ENCODE measurements around the gene SMURF1.

SMURF1 gene

DNA sequence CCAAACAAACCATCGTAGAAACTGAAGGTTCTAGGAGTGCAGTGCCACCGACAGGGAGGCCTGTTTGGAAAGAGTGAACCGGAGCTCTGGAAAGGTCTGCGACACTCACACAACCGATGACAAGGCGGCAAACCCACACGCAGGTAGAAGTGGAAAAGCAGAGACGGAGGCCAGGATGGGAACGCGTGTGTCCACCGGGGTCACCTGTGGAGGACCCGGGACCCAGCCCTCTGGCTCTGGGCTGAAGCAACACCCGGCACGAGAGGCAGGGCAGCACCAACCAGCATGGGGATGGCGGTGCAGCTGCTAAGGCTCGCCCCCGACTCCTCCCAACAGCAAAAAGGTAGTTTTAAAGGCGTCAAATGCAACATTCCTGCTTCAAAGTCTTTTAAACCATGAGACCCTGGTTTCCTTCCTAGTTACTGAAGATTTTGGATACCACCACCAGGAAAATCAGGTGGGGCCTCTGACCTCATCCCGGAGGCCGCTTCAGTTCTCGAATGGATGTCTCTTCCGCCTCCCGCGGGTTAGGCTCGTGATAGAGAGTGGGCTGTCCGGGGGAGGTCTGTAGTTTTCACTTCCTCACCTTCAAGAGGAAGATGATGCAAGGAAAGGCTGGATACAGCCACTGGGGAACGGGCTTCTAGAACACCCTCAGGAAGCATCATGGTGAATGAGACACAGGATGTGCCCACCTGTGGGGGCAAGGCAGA lies 115.5 kb downstream of the SMURF1 start:
- no peaks in the 10 kb centered on the region for H3K4me1 Mint-ChIP-seq
- H3K4me3 Mint-ChIP-seq, result no peak overlapping the region
- DNase-seq (ENCODE audit: low spot score in 2 of 2), result no peak
- no peak overlapping the region for H3K27ac Mint-ChIP-seq
- H3K36me3 Mint-ChIP-seq, result peaks cover 65% of the 10 kb centered on the region
- ATAC-seq, result no peak
- H3K9me3 Mint-ChIP-seq, result no peaks in the 10 kb centered on the region

DNA sequence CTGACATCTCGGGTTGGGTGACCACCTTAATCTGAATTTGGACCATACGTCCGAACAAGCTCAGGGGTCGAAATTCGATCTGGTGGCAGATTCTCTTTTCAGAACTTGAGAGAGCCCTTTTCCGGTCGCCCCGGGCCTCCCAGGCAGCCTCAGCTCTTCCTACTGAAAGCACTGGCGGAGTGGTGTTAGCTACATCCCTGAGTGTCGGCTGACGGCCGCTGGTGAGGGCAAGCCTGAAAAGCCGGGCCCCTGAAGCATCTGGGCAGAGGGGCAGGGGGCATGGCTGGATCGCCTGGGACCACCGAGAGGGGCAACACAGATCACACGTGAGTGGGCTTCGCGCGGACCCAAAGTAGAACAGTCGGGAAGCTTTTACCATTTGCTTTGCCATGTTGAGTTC lies 116.1 kb downstream of the SMURF1 start:
- DNase-seq (ENCODE audit: low spot score in 2 of 2) (no peak), ATAC-seq (no peak)
- no peaks in the 10 kb centered on the region for H3K4me1 Mint-ChIP-seq
- H3K9me3 Mint-ChIP-seq, result no peaks in the 10 kb centered on the region
- H3K4me3 Mint-ChIP-seq, result no peak overlapping the region
- H3K27ac Mint-ChIP-seq, result peak overlapping the region; percentile 41
- peaks cover 64% of the 10 kb centered on the region for H3K36me3 Mint-ChIP-seq

DNA sequence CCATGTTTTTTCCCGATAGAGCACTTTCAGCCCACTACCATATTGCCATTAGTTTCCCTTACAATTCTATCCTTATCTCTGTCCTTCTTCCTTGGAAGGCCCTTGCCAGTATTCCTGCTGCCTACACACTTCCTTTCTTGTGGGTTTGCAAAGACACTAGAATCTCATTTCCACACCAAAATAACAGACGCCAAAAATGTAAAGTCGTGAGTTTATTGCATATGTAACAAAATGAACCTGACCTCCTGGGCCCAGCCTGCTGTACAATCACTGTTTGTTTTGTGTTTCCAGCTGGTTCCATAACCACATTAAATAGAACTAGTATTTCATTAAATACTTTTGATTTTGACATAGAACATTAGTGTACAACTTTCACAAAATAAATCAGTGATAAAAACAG lies 116.7 kb downstream of the SMURF1 start:
- no peaks in the 10 kb centered on the region for H3K4me1 Mint-ChIP-seq
- ATAC-seq (no peak), DNase-seq (ENCODE audit: low spot score in 2 of 2) (no peak)
- no peak overlapping the region for H3K4me3 Mint-ChIP-seq
- peaks cover 64% of the 10 kb centered on the region for H3K36me3 Mint-ChIP-seq
- peak overlapping the region; percentile 41 for H3K27ac Mint-ChIP-seq
- no peaks in the 10 kb centered on the region for H3K9me3 Mint-ChIP-seq

DNA sequence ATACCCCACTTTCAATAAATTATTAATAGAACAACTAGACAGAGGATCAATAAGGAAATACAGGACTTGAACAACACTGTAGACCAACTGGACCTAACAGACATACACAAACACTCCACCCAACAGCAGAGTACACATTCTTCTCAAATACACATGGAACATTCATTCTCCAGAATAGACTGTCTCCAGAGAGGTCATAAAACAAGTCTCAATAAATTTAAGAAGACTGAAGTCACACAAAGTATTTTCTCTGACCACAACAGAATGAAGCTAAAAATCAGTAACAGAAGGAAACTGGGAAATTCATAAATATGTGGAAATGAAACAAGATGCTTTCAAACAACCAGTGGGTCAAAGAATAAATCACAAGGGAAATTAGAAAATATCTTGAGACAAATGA lies 119.8 kb downstream of the SMURF1 start:
- Mint-ChIP-seq H3K36me3 (peaks cover 56% of the 10 kb centered on the region), H3K4me1 (no peaks in the 10 kb centered on the region), H3K27ac (peak overlapping the region; percentile 39), H3K9me3 (no peaks in the 10 kb centered on the region), H3K4me3 (no peak overlapping the region)
- DNase-seq (ENCODE audit: low spot score in 2 of 2) (no peak), ATAC-seq (no peak)

GRCh38 chr7:99021941-99022560 lies 121.9 kb downstream of the SMURF1 start:
- Mint-ChIP-seq H3K9me3 (no peaks in the 10 kb centered on the region), H3K4me3 (no peak overlapping the region), H3K4me1 (no peaks in the 10 kb centered on the region), H3K36me3 (peaks cover 40% of the 10 kb centered on the region), H3K27ac (peak overlapping the region; percentile 48)
- DNase-seq (ENCODE audit: low spot score in 2 of 2) (no peak), ATAC-seq (no peak)

DNA sequence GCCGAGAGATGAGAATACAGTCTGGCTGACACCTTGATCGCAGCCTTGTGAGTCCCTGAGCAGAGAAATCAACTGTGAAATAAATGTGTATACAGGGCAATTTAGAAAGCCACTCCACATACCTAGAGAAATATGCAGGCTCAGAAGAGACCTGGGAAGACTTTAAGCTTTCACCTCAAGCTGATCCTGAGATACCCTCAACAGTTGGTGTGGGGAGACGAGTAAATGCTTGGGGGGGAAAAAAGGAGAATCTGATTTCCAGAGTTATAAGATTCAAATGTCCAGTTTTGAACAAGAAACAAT lies 123.5 kb downstream of the SMURF1 start:
- H3K9me3 Mint-ChIP-seq, result no peaks in the 10 kb centered on the region
- peaks cover 54% of the 10 kb centered on the region for H3K36me3 Mint-ChIP-seq
- H3K4me3 Mint-ChIP-seq, result no peak overlapping the region
- H3K4me1 Mint-ChIP-seq, result no peaks in the 10 kb centered on the region
- ATAC-seq, result no peak
- peak overlapping the region; percentile 48 for H3K27ac Mint-ChIP-seq
- no peak for DNase-seq (ENCODE audit: low spot score in 2 of 2)

GRCh38 chr7:99019523-99020412 lies 124.1 kb downstream of the SMURF1 start:
- H3K4me1 Mint-ChIP-seq, result no peaks in the 10 kb centered on the region
- H3K36me3 Mint-ChIP-seq, result peaks cover 60% of the 10 kb centered on the region
- no peak overlapping the region for H3K27ac Mint-ChIP-seq
- ATAC-seq (no peak), DNase-seq (ENCODE audit: low spot score in 2 of 2) (no peak)
- H3K9me3 Mint-ChIP-seq, result no peaks in the 10 kb centered on the region
- no peak overlapping the region for H3K4me3 Mint-ChIP-seq

DNA sequence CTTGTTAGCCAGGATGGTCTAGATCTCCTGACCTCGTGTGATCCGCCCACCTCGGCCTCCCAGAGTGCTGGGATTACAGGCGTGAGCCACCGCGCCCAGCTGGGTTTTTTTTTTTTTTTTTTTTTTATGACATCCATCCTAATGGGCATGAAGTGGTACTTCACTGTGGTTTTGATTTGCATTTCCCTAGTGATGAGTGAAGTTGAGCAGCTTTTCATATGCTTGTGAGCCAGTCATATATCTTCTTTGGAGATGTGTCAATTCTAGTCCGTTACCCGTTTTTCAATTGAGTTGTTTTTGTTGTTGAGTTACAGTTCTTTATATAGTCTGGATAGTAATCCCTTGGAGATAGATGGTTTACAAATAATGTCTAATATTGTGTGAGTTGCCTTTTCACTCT lies 127.7 kb downstream of the SMURF1 start:
- Mint-ChIP-seq H3K9me3 (no peaks in the 10 kb centered on the region), H3K4me1 (no peaks in the 10 kb centered on the region), H3K36me3 (peaks cover 77% of the 10 kb centered on the region), H3K4me3 (no peak overlapping the region), H3K27ac (no peak overlapping the region)
- no peak for DNase-seq (ENCODE audit: low spot score in 2 of 2)
- peak; percentile 61 for ATAC-seq

- Mint-ChIP-seq H3K4me1 (no peaks in the 10 kb centered on the region), H3K9me3 (no peaks in the 10 kb centered on the region), H3K27ac (peak overlapping the region; percentile 52), H3K36me3 (peaks cover 83% of the 10 kb centered on the region), H3K4me3 (no peak overlapping the region)
- DNase-seq (ENCODE audit: low spot score in 2 of 2), result no peak
- ATAC-seq, result peak; percentile 32
These were observed 129.6 kb downstream of the SMURF1 start for GRCh38 chr7:99014113-99014985.

DNA sequence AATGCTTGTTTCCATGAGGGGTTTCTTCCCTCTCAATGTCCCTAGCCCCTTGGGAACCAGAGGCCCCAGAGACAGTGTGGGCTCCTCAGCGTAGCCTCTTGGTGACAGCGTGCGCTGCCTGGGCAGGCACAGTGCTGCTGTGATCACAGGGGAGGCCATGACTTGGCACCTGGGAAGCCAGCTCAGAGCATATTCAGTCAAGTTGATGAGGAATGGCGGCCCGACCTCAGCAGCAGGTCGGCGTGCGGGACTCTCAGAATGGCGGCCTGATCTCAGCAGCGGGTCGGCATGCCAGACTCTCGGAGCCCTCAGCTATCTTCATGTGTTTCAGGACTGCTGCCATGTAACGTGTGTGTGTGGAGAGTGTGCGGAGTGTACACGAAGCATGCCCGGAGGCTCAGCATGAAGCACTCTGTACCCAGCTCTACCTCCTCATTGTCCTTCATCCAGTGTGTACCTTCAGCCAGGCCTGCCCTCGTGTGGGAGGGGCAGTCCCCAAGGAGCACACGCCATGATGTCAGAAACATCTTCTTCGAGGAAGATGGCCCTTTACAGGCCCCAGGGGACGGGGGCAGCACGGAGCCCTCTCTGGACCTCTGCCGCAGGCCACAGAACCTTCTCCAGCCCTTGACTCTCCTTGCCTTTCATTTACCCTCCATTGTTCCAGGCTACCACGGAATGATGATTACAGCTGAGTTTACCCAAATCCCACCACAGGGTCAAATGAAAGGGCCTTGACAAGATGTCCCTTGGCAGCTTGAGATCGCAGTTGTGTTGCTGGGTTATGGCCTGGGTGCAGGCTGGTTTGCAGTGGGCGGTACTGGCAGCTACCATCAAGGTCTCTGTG lies 130.4 kb downstream of the SMURF1 start:
- Mint-ChIP-seq H3K9me3 (no peaks in the 10 kb centered on the region), H3K36me3 (peaks cover 84% of the 10 kb centered on the region), H3K4me1 (no peaks in the 10 kb centered on the region), H3K27ac (no peak overlapping the region), H3K4me3 (no peak overlapping the region)
- no peak for DNase-seq (ENCODE audit: low spot score in 2 of 2)
- peak; percentile 21 for ATAC-seq

DNA sequence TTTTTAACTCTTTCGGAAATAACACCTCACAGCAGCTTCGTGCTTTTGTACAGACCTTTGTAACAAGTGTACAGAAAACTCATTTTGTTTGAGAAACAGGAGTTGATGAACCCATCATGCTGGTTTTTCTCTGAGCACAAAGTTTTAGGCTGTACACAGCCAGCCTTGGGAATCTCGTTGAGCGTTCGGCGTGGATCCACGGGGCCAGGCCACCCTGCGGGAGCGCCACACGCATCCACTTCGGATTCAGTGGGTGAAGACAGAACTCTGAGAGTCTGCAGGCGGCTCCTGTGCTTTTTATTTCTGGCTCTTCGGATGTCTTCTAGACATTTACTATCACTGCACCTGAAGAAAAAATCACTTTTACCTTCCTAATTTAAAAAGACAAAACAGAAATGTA lies 131.2 kb downstream of the SMURF1 start:
- H3K36me3 Mint-ChIP-seq, result peaks cover 92% of the 10 kb centered on the region
- no peak overlapping the region for H3K4me3 Mint-ChIP-seq
- no peak for DNase-seq (ENCODE audit: low spot score in 2 of 2)
- no peaks in the 10 kb centered on the region for H3K9me3 Mint-ChIP-seq
- no peaks in the 10 kb centered on the region for H3K4me1 Mint-ChIP-seq
- ATAC-seq, result no peak
- H3K27ac Mint-ChIP-seq, result no peak overlapping the region

GRCh38 chr7:99011706-99012404 lies 132.1 kb downstream of the SMURF1 start:
- DNase-seq (ENCODE audit: low spot score in 2 of 2) (no peak), ATAC-seq (no peak)
- Mint-ChIP-seq H3K9me3 (no peaks in the 10 kb centered on the region), H3K27ac (no peak overlapping the region), H3K4me1 (no peaks in the 10 kb centered on the region), H3K4me3 (no peak overlapping the region), H3K36me3 (peaks cover 100% of the 10 kb centered on the region)

DNA sequence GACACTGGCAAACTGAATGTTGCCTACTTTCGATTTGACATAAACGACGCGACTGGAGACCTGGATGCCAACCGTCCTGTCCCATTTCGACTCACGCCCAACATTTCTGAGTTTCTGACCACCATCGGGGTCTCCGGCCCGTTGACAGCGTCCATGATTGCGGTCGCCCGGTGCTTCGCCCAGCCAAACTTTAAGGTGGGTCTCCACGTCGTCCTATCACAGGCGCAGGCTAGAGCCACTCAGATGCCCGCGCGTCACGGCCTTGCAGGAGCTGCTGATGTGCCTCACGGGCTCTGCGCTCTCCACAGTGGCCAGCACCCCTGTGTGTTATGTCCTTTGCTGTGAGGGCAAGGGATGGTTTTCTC lies 132.6 kb downstream of the SMURF1 start:
- Mint-ChIP-seq H3K4me3 (no peak overlapping the region), H3K27ac (no peak overlapping the region), H3K9me3 (no peaks in the 10 kb centered on the region), H3K36me3 (peaks cover 100% of the 10 kb centered on the region), H3K4me1 (no peaks in the 10 kb centered on the region)
- DNase-seq (ENCODE audit: low spot score in 2 of 2) (no peak), ATAC-seq (no peak)

- H3K27ac Mint-ChIP-seq, result no peak overlapping the region
- no peak overlapping the region for H3K4me3 Mint-ChIP-seq
- peaks cover 100% of the 10 kb centered on the region for H3K36me3 Mint-ChIP-seq
- ATAC-seq, result no peak
- no peaks in the 10 kb centered on the region for H3K9me3 Mint-ChIP-seq
- no peaks in the 10 kb centered on the region for H3K4me1 Mint-ChIP-seq
- no peak for DNase-seq (ENCODE audit: low spot score in 2 of 2)
These were observed 133.6 kb downstream of the SMURF1 start for GRCh38 chr7:99010281-99010680.
